Skin of body (tissue), 2 donors: ENCODE results near the gene RERE. TPM values are rescaled to one million over a fixed set of nuclear protein-coding genes. Genes with fewer than 3 reads are reported as not detected.

ENCODE experiments used
- DNase-seq: peaks from one replicate; lab custom pipeline; 2025; lab: John Stamatoyannopoulos, UW
- total RNA-seq: library from RNA; depleted of rRNA; stranded (reverse); fragments of >200 nt; gene quantifications from one replicate; pipeline ENCODE4 v1.2.3, GENCODE V29; 2014

The RERE gene
- total RNA-seq, 1 donor from 2014 or later, result 125 TPM

GRCh38 chr1:8355439-8356255 lies 461.8 kb downstream of the RERE start:
- no peak for DNase-seq

DNA sequence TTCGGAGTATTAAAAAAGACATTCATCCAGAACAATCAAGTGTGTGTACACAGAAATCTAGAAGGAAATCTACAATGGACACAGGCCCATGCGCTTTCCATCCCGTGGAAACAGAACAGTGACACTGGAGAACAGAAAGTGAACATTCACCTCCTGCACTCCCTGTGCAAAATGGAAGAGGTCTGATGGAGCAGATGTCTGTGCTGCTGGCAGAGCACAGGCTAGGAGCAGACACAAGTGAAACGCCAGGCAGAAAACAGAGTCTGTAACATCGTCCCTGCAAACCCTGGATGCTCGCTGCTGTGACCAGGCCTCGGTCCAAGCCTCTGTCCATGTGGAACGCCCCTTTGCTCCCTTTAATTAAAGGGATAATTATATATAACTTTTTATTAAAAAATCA lies 463.4 kb downstream of the RERE start:
- no peak for DNase-seq

DNA sequence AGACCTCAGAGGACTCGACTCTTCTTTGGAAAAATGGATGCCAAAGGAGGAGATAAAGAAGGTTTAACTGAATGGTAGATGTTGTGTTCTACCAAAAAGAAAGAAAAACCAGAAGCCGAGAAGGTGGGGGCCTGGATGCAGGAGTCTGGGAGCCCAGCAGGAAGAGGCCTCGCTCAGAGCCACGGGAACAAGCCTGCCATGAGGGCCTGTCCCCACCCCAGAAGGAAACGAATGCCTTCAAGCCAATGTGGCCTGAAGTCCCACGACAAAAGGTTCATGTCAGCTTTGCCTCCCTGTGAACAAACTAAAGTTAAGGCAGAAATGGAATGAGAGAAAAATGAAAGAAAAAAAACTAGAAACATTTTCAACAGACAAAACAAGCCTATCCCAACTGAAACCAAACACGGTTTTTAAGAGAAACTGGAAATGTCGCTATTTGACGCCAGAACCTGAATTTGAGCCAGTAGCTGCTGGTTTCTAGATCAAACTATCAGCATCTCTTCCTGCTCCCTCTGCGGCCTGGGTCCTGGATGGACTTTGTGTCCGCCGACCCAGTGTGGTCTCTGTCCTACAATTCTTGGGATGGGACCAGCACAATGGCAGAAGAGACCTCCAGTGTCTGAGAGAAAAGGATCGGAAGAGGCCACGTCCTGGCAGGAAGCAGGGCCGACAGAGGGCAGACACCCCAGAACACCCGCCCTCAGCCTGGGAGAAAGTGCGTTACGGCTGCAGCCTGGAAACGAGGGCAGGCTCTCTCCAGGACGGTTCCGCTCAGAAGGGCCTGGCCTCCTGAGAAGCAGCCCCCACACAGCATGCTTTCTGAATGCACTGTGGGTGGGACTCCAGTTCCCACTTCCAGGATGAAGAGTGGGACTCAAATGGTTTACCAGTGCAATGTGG lies 464.3 kb downstream of the RERE start:
- no peak for DNase-seq

- DNase-seq, result no peak
Measured at GRCh38 chr1:8352471-8352845, 465.0 kb downstream of the RERE start.

DNA sequence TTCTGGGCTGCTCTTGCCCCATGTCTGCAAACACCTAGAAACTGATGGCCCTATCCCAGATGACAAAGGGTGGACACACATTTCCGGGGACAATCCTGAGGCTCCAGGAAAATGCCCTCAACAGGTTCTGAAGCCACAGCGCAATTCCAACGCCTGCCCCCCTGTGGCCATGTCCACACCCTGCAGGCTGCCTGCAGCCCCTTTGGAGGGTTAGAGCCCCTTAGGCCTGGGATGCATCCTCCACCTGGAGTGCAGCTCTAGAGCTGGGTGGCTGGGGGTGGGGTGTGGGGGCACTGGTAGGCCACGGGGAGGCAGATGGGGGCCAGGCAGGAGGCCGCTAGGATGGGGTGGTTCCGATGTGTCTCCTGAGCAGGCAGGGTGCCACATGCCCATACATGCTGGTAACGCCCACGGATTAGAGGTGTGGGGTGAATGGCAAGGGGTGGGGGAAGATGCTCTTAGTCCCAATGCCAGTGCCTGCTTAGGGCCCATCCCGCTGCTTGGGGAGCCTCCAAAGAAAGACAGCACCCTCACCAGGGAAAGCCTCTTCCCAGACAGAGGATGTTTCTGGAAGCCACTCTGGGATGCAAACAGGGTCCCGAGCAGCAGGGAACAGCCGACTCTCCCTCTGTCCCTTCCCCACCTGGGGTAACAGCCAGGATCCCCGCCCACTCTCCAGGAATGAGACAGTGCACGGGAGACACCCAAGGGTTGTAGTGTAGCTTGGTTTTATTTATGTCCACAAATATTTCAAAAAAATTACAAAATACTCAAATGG lies 465.6 kb downstream of the RERE start:
- no peak for DNase-seq

DNA sequence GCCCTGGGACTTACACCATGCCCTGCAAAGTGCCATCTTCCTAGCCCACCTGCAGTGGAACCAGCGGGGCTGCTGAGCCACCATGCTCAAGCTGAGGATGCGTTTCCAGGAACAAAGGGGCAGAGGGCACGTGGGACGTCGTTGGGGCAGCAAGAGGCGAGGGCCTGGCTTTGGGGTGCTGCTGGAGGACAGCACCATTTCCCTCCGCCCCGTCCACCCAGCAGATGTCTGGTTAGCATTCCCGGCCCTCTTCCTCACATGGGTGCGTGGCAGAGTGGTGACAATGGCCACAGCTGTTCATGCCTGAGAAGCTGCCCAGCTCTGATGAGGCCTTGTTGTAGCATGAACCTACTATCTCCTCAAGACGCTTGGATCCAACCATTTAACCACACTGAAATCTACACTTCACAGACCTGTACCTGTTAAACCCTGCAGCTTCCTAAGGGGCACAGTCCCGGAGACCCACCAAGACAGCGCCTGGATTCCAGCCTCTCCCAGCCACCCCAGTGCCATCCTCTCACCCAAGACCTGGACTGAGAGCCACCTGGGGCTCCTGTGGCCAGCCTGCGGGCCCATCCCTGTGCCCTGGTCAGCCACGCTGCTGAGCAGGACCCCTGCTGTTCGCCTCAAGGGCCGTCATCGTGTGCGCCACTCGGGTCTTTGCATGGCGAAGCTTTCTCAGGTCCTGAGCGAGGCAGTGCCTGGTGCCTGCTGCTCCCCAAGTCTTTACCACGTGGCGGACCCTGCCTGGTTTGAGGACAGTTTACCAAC lies 466.3 kb downstream of the RERE start:
- no peak for DNase-seq

DNA sequence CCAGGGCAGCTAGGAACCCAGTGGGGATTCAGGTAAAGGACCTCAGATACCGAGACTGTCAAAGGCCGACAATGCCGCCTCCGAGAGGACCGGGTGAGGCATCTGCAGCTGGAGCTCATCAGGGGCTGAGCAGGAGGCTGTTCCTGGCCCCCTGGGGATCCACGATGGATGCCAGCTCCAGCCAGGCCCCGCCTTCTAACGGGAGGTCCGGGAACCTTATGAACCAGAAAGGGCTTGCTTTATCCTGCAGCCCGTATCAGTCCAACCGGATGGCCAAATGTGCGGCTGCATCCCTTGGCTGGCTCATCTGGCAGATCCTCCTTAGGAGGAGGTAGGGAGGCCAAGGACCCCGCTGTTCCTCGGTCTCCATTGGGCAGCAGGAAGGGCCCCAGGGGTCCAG lies 467.5 kb downstream of the RERE start:
- DNase-seq, result no peak

DNA sequence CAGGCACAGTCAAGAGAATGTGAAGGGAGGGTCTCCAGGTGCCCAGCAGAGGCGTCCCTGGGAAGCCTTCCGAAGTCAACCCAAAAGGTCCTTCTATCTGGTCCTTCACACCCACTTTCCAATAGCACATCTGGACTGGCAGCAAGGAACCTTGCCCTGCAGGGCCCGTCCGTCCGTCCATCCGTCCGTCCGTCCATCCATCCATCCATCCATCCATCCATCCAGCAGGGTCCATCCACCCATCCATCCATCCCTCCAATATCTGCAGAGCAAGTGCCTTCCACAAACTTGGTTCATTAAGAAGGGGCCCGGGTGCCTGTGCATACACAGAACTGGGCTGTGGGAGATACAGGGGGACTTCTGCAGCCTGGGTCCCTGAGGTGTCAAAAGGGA lies 468.0 kb downstream of the RERE start:
- DNase-seq, result no peak

DNA sequence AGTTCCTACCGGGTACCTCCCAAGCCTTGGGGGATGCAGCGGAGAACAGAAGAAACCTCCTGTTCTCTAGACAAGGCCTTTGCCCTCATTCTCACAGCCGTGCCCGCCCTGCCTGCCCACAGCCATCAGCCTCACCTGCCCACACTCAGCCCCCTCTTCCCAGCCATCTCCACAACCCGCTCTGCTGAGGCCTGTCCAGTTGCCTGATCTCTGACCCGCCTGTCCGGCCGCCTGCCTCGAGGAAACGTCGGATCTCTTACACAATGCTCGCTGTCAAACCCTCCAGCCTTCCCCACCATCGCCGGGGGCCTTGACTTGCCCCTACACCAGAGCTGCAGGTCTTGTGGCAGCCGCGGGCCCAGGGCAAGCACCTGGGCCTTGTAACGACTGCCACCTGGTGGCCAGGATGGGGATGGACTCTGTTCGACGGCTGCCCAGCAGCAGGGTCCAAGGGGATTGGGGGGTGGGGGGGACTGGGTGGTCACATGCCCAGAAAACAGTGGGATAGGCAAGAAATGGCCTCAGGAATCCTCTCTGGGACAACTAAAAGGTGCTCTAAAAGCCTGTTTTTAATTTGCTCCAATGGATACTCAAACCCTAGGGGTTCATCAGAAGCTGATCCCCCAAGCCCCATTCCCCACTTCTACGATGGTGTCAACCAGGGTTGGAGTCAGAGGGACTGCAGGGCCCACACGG lies 468.5 kb downstream of the RERE start:
- peak; percentile 14 for DNase-seq

DNA sequence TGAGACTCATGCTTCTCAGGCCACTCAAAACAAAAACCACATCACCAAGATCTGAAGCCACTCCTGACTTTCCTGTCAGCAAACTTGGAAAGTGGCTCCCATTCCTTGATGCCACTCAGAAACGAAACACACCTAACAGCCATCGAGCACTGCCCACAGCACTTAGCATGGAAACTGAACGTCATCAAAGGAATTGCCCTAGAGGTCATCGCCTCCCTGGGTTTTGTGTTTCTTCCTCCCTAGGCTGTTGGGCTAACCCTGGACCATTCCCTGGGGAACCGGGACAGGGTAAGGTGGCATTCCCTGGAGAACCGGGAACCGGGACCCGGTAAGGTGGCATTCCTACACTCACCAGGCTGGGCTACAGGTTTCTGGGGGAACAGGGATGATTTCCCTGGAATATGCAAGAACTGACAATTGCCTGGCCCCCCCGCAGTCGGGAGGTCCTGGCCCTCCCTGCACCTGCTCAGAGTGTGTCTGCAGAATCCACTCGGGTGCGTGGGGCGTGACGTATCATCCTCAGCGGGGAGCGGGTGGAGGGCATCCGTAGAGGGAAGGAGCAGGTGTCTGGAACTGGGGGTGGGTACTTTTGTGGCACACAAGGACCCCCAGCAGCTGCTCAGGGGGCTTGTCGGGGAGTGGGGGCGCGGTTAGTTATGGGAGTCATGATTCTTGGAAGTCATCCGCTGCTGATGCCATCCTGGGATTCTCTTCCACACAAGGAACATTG lies 469.2 kb downstream of the RERE start:
- DNase-seq, result no peak

DNA sequence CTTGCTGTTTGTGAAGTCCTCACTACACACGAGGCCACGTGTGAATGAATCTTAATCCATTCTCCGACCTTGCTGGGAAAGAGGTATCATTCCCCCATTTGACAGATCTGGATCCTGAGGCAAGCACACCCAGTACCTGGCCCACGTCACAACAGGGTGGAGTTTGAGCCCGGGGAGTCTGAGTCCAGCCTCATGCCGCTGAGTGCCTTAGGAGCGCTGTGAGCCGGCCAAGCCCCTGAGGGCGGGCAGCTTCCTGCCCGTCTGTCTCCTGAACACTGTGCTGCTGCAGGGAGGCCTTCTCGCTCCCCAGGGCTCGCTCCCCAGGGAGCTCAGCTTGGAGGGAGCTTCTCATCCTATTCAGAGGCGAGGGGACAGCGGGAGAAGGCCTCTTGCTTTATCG lies 469.8 kb downstream of the RERE start:
- no peak for DNase-seq

DNA sequence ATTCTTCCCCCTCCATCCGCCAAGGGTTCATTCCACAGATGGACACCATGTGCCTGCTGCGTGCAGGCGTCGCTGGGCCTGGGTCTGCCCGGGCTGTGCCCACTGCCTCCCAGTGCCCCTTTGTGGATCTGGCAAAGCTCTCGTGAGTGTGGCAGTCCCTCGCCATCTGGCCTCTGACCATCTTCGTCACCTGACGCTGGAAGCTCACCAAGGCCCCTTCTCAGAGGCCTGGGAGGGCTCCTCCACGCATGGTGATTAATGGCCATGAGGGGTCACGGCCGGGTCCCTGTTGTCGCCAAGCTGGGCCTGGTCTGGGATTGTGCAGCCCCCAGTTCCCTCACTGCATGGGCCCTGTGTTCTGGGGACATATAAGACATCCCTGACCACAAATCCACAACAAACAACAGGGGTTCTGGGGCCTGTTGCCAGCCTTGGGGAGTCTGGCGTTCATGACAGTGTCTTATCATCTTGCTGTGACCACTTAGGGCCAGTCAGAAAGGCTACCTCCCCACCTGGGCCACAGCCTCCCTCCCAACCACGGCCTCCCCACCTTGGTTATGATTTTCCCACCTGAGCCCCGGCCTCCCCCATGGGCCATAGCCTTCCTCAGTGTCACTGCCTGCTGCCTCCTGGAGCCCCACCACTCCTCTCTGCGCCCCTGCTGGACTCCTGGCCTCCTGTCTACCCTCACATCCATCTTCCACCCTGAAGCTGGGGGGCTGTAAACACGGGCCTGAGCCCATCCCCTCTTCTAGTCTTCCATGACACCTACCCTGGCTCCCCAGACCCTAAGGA lies 471.6 kb downstream of the RERE start:
- no peak for DNase-seq

GRCh38 chr1:8344893-8345507 lies 472.4 kb downstream of the RERE start:
- DNase-seq, result no peak

- DNase-seq, result peak; percentile 77
Measured at GRCh38 chr1:8343464-8344001, 473.9 kb downstream of the RERE start.

DNA sequence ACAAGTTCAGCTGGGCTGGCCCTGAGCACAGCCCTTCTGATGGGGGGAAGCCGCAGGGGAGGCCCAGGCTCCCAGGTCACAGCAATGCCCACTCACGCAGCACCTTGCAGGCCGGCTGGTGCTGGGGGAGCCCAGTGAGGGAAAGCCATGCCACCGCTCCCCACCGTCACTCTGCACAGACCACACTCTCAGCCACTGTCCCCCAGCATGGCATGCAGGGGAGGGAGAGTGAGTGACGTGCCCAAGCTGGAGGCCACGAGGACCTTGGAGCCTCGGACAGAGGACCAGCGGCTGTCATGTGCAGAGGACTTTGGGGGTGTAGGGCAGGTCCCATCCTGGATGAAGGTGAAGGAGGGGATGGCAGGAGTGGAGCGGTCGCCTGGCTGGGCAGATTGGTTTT lies 474.4 kb downstream of the RERE start:
- no peak for DNase-seq

DNA sequence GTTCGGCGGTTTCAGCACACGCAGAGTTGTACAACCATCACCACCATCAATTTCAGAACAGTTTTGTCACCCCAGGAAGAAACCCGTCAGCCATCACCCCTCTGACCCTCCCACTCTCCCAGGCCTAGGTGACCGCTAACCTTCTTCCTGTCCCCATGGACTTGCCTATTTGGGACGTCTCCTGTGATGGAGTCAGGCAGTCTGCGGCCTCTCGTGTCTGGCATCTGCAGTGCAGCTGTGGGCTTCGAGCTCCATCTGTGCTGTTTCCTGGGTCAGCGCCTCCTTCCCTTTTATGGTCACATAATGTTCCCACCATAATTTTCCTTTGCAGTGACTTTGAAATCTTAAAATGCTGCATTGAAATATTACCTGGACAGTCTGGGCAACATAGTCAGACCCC lies 475.1 kb downstream of the RERE start:
- DNase-seq, result no peak

DNA sequence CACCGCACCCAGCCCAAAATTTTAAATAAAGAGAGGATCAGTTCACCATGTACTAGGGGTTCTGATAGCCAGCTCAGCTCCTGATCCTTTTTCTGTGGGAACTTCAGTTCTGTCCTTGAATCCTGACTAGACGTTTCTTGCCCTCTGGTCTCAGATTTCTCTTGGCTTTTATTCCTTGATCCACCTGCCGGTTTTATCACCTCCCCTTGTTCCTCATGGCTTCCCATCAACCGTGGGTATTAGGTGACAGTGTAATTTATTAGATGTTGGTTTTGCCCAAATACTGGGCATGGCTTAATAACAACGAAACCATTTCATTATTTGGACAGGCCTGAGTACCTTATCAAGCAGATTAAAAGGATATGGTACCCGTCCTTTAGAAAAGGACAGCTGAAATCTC lies 477.0 kb downstream of the RERE start:
- DNase-seq, result no peak

DNA sequence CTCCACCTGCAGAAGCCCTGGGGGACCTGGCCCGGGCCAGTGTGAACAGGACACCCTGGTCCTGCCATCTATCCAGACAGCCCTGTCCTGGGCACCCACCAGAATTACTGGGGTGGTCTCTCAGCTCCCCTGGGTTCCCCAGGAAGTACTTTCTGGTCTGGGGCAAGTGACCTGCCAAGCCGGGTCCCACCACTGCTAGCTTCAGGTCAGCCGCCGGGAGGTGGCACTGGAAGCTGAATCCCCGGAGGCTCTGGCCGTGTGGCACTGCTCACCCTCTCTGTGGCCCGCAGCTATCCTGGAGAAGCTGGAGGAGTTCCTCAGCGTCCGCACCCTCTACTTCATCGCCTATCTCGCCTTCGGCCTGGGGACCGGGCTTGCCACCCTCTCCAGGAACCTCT lies 478.2 kb downstream of the RERE start:
- no peak for DNase-seq
